HG03469 (cell line): ENCODE results near the gene SRRD.
A peak's percentile ranks its signal among the peaks of the same experiment; 100 is the strongest.
"Not testable (repeated sequence)": the region's sequence is repeated elsewhere in the genome, so short reads cannot be mapped to it uniquely, and the experiment has no call there.

ENCODE experiments used
- ATAC-seq: cut with Tn5 transposase; IDR thresholded peaks from one replicate; pipeline ENCODE4 v1.9.1; 2021; ENCODE audit warnings: mild to moderate bottlenecking, moderate library complexity, moderate number of reproducible peaks; ENCODE audit not compliant: unreplicated experiment

Gene SRRD, protein sequence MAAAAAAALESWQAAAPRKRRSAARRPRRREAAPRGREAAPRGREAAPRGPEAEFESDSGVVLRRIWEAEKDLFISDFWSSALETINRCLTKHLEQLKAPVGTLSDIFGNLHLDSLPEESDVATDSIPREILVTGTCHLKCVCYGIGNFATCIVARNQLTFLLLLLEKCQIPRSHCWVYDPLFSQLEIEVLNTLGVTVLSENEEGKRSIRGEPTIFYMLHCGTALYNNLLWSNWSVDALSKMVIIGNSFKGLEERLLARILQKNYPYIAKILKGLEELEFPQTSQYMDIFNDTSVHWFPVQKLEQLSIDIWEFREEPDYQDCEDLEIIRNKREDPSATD

DNA sequence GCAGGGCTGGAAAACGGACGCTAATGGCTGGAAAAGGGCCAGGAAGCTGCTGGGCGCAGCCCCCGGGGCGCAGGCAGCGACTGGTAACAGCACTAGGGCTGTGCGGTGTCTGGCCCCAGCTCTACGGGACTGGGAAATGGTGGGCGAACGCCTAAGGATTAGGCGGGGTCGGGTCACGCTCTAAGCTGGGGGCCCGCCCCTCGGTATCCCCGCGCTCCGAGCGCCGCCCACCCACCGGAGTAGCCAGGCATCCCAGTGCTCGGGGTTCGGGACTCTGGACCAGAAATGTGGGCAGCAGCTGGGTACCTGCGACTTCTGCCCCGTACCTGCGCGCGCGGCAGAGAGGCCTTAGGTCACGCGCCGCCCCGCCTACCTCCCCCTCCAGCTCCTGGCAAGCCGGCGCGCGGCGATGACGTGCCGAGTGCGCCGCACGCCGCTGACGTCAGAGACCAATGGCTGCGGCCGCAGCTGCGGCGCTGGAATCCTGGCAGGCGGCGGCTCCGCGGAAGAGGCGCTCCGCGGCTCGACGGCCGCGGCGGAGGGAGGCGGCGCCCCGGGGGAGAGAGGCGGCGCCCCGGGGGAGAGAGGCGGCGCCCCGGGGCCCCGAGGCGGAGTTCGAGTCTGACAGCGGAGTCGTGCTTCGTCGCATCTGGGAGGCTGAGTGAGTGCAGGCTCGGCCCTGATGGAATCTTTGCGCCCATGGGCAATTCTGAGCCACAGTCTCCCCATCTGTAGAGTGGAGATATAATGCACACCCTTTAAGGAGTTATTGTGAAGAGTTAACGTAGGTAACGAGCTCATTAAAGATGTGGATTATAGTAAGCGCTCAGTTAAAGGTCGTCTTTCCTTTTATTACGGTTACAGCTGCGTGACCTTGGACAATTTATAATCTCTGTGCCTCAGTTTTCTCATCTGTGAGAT, at the start of gene SRRD, which contains the start of gene HPS4:
Gene SRRD (plus strand): TSS at position 439 of the 921 bp plus-strand sequence. CDS start 14 bp downstream, at position 453.
Gene HPS4 (minus strand): TSS at position 345 of the 921 bp plus-strand sequence. CDS start 2,021 bp downstream, outside the sequence.
- ATAC-seq, result peak; percentile 40

DNA sequence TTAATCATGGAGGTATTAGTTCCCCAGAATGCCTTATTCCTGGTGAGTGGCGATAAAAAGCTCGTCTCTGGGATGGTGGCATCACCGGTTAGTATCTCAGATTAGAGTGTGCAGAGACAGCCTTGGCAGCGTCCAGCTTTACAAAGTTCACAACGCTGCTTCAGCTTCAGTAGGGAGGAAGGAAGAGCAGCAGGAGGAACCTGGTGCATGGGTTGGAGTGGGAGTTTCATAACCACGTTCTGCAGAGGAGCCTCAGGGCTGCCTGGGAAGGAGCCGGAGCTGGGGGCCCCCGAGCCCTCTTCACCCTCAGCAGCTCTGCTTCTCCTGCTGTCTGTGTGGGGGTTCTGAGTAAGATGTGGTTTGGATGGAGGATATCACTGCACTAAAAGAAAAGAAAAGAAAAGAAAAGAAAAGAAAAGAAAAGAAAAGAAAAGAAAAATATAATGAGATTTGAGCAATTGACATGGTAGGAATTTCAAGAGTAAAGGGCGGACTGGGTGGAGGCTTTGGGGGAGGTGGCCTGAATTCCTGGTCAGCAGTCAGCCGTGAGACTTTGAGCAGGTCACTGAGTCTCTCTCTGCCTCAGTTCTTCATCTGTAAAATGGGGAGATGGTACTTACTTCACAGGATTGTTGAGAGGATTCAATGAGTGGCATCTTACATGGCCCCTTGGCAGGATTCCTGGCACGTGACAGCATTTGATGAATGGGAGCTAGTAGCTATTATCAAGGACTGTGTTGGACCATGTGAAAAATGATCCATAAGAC, 48.2 kb upstream of the SRRD start:
- ATAC-seq, result no peak

DNA sequence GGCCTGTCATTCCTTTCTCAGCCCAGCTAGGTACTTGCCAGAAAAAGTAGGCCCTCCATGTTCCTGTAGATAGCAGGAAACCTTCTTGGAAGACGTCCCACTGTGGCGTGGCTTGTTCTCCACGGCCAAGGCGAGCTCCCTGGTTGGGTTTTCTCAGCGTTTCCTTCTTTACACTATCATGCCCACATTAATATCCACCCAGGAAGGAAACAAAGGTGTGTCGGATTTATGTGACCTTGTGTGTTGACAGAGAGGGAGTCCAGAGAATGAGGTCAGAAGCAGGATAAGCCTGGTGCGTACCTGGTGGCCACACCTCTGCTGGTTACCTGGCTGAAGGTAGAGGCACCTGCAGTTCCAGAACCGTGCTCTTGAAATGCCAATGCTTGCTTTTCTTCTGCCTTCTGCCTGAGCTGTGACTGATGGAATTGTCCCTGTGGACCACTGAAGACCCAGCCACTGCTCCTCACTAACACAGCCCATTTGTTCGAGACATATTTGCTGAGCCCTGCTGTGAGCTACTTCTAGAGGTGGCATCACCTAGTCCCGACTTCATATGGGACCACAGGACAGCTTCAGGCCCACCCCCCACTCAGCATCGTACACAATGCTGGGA, 46.7 kb upstream of the SRRD start:
- no peak for ATAC-seq

DNA sequence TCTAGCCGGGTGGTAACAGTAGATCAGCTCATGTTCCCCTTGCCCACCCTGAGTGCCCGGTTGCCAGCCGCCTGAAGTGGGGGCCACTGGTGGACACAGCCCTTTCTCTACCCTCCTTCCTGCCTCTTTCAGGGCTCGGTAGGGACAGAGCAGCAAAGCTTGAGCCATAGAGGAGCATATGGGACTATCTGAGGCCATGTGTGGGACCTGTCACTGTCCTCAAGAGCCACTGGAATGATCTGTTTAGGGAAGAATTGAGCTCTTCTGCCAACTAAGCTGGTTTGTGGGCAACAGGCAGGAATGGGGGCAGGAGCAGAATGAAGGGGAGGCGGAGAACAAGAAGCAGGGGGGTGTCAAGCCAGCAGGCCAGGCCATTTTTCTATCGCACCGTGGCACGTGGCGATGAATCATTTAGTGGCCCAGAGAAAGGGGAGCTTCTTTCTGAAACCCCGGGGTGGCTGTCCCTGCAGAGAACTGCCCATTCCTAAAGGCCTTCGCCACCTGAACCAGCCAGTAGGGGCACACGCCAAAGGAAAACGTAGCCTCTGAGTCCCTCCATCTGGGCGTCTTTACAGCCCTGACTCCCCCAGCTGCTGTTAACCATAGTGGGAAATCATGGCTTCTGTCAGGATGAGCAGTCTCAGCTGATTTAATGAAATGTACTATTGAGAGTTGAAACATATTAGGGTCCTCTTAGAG, 45.8 kb upstream of the SRRD start:
- ATAC-seq, result no peak

DNA sequence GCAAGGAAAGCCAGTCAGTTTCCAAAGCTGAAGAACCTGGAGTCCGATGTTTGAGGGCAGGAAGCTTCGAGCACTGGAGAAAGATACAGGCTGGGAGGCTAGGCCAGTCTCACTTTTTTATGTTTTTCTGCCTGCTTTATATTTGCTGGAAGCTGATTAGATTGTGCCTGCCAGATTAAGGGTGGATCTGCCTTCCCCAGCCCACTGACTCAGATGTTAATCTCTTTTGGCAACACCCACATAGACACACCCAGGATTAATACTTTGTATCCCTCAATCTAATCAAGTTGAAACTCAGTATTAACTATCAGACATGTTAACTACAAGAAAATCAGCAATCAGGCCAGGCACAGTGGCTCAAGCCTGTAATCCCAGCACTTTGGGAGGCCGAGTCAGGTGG, 44.9 kb upstream of the SRRD start:
- ATAC-seq, result not testable (repeated sequence)

DNA sequence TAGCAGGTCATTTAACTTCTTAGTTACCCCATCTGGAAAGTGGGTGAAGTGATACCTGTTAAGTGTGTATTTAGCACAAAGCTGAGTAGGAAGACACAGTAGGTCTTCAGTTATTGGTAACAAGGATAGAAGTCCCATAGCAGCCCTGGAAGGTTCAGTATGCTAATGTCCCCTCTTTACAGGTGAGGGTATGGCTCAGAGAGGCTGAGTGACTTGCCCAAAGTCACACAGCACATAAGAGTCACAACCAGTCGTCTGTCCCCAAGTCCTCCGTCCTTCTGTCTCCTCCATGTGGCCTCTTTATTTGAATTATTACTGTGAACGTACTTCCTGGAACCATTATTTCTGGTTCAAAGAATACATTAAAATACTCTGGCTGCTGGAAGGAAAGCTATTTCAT, 44.1 kb upstream of the SRRD start:
- no peak for ATAC-seq

DNA sequence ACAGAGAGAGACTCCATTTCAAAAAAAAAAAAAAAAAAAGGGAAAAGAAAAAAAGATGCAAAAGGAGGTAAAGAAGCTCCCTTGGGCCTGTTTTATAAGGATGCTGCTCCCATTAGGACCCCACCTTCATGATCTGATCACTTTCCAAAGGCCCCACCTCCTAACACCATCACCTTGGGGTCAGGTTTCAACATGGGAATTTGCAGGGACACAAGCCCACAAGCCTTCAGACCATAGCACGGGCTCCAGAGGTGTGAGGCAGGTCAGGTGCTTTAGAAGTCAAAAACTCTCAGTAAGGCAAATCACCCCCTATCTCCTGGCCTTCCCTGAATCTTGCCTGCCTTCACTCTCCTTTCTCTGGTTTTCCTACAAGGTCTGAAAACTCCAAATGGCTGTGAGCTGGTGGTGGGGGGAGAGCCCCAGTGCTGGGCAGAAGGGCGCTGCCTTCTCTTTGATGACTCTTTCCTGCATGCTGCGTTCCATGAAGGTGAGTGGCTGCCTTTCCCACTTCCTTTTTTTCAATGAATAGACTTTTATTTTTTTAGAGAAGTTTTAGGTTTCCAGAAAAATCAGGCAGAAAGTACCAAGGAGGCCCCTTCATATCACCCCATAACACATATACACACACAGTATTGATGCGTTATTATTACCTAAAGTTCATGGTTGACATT, 41.5 kb upstream of the SRRD start:
- no peak for ATAC-seq

DNA sequence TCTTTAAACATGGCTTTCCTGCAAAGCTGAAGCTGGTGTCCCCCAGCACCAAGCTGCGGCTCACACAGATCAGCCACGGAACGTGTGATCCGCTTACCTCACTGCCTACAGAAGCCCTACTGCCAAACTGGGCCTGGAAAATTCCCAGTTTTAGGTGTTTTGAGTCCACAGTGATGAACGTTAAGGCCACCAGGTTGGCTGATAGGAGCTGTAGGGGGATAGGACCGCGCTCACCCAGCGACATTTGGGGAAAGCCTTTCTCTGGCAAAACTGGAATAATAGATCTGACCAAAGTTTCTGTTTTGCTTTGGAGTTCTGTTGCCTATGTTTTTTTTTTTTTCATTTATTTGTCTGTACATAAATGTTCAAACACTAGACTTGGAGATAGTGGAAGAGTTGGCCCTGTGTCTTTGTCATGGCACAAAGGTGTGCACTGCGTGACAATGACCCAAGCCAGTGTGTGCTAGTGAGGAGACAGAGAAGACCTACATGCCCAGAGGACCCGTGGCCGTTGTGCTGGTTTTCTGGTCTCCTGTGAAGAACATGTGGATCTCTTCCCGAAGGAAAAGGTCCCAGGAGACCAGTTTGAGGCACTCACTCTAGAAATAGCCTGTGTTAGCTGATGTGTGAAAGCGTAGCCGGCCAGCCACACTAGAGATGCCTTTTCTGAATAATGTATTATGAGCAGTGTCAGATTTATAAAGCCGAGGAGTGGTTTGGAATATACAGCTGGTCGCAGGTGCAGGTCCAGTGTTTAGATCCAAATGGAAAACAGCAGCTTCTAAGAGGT, 39.6 kb upstream of the SRRD start:
- ATAC-seq, result no peak

DNA sequence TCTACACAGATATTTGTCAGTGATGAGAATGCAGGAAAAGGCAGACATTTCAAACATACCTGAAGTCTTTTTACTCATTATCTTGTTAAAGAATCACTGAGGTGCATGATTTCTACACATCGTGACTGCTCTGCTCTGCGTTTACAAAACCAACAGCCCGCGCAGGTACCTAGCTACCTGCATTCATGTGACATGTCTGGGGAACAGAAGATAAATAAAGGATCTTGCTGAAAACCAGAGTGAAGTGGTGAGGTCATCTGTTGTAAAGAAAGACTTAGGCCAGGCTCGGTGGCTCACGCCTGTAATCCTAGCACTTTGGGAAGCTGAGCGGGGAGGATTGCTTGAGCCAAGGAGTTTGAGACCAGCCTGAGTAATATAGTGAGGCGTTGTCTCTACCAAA, 38.9 kb upstream of the SRRD start:
- no peak for ATAC-seq

DNA sequence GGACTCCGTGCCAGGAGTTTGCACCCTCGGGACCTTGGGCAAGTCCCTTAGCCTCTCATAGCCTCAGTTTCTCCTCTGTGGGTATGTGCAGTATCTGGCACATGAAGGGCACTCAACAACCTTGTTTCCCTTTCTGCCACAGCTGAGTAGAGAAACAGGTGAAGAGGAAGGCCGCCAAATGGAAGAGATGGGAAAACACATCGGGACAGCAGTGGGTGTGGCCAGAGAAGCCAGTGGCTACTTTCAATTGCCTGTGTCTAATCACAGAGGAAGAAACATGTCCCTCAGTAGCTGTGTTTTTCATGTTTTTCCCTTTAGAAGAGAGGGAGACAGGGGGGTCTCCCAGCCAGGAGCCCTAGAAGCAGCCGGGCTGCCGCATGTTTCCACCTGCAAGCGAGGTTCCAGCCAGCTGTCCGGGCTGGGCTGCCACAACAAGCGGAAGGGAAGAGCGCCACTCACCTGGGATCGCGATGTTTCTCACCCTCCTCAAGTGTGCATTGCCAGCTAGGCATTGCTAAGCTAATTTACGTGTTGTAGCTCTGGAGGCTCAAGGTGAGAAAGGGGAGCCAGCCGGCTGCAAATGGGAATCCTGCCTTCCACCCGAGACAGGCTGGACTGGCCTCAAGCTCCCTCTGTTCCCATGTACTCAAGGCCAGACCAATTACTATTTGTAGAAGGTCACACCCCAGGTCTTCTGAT, 38.0 kb upstream of the SRRD start:
- ATAC-seq, result no peak

DNA sequence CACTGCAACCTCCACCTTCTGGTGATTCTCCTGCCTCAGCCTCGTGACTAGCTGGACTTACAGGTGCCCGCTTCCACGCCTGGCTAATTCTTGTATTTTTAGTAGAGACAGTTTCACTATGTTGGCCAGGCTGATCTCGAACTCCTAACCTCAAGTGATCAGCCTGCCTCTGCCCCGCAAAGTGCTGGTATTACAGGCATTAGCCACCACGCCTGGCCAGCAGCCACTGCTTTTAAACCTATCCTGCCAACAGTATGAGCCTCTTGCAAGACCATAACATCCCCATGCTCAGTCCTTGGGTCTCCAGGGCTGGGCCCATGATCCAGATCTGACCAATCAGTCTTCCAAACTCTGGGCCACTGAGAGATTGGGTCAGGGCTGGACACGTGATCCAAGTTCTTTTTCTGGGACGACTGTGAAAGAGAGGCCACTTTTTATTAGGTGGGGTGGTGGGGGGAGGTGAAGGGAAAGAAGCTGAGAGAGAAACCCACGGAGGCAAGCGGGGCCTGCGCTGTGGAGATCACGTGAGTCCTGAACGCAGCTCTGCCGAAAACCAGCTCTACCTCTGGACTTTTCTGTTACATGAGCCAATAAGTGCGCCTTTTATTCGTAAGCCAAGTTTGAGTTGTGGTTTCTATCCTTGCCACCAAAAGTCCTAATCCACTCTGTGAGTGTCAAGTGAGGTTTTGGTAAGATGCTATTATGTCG, 36.7 kb upstream of the SRRD start:
- no peak for ATAC-seq

DNA sequence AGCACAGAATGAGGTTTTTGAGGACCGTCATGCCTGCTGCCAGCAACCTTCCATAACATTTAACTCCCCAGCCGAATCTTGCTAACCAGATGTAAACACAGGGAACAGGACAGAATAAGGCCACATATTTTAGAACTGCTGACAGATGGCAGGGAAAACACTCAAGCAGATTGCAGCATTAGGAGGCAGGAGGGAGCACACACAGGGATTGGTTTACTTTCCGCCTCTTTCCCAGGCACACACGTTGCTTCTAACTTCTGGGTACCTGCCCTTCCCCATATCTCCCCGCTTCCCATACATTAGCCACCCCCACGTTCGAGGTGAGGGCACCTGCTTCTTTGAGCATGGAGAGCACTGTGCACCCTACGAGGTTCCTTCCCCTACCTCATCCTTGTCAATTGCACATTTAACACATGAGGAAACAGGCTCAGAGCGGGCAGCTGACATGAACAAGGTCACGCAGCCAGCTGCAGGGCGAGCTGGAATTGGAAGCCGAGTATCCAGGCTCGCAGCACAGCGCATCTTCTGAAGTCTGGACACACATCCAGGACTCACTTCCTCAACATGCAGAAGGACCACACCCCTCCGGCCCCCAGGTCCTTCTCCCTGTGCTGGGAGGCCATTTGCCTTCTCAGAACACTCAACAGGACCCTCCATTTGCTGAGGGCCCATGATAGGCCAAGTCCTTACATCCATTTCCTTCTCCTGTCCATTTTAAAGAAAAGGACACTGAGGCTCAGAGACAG, 35.9 kb upstream of the SRRD start:
- no peak for ATAC-seq

DNA sequence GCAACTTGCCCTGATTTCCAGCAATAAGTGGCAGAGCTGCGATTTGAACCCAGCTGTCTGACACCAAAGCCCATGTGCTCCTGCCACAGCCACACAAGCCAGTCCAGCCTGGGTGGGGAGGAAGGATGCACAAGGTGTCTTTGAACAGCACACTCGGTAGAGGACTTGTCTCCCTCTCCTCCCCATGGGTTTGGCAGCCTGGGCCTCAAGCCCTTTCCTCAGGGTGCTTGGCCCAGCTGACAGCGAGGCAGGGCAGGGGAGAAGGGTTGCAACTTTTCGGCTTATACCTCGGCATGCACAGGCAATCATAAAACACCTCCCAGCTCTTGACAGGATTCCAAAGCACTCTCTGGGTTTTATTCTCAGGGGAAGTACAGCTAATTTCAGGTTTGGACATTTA, 35.3 kb upstream of the SRRD start:
- ATAC-seq, result no peak

DNA sequence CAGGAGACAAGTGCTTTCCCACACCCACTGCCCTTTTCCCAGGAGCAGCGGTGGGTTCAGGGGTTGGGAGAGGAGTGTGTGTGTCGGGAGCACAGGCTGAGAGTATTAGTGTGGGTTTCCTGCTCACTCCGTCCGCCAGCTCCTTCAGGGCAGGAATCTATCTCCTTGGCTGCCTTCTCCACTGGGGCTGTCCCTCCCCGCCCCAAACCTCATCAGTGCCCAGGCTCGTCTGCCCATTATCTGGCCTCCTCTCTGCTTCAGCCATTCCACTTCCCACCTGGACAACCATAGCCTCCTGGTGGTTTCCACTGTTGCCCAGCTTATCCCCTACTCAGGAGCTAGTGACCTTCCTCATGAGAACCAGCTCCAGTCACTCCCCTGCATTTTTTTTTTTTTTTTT, 34.7 kb upstream of the SRRD start:
- ATAC-seq, result no peak

DNA sequence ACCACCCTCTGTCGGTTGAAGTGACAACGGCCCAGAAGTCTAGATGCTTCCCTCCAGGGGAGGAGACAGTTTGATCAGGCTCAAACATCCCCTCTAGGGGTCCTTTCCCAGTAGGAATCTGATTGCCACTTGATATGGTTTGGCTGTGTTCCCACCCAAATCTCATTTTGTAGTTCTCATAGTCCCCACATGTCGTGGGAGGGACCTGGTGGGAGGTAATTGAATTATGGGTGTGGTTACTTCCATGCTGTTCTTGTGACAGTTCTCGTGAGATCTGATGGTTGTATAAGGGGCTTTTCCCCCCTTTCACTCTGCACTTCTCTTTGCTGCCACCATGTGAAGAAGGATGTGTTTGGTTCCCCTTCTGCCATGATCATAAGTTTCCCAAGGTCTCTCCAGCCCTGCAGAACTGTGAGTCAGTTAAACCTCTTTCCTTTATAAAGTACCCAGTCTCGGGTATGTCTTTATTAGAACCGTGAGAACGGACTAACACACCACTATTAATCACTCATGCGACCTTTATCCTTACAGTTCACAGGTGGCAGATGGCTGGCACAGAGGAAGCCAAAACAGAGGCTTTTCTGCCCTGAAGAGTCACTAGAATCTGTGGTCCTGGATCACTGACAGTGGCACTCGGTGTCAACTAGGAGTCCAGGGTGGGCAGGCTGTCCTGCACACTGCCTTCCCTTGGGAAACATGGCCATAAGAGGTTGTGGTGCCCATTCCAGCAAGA, 33.1 kb upstream of the SRRD start:
- no peak for ATAC-seq
